ENCODE measurements around the gene REC8. TPM values are rescaled to one million over a fixed set of nuclear protein-coding genes. Genes with fewer than 3 reads are reported as not detected.

Gene REC8
- 35.8 TPM for polyA plus RNA-seq (2012; ENCODE audit: missing spikeins)

- DNase-seq (ENCODE audit: insufficient read length) (peak; percentile 89), FAIRE-seq (peak; percentile 54)
- TF ChIP-seq POLR2AphosphoS5 (IDR thresholded peaks at IDR 0.05; ENCODE audit: low read depth, low read length) (peak; percentile 81; the same call in 1 of the 2 replicates), POLR2A (IDR thresholded peaks at IDR 0.05; ENCODE audit: low read depth, low read length) (peak; percentile 75), TAF1 (IDR thresholded peaks at IDR 0.05; ENCODE audit: borderline replicate concordance, low read depth, low read length) (no peak)
Measured at GRCh38 chr14:24171422-24172260, at the start of gene REC8. Gene REC8 (plus strand): TSS chr14:24172080. CDS start chr14:24172553, 473 bp downstream.

GRCh38 chr14:24122416-24122815 lies 49.5 kb upstream of the REC8 start:
- FAIRE-seq, result no peak
- TF ChIP-seq POLR2AphosphoS5 (IDR thresholded peaks at IDR 0.05; ENCODE audit: low read depth, low read length) (no peak), POLR2A (IDR thresholded peaks at IDR 0.05; ENCODE audit: low read depth, low read length) (no peak), TAF1 (IDR thresholded peaks at IDR 0.05; ENCODE audit: borderline replicate concordance, low read depth, low read length) (no peak)

GRCh38 chr14:24122898-24123297 lies 49.0 kb upstream of the REC8 start:
- DNase-seq (ENCODE audit: insufficient read length), result no peak
- TF ChIP-seq TAF1 (IDR thresholded peaks at IDR 0.05; ENCODE audit: borderline replicate concordance, low read depth, low read length), result no peak
- no peak for TF ChIP-seq POLR2A (IDR thresholded peaks at IDR 0.05; ENCODE audit: low read depth, low read length)
- no peak; the same call in 1 of the 2 replicates for TF ChIP-seq POLR2AphosphoS5 (IDR thresholded peaks at IDR 0.05; ENCODE audit: low read depth, low read length)
- FAIRE-seq, result no peak

More at GRCh38 chr14:24122416-24122815, 49.5 kb upstream of the REC8 start:
- no peak for DNase-seq (ENCODE audit: insufficient read length)

- no peak for DNase-seq (ENCODE audit: insufficient read length)
- peak; percentile 81 for FAIRE-seq
- TF ChIP-seq POLR2A (IDR thresholded peaks at IDR 0.05; ENCODE audit: low read depth, low read length) (peak; percentile 66), POLR2AphosphoS5 (IDR thresholded peaks at IDR 0.05; ENCODE audit: low read depth, low read length) (no peak), TAF1 (IDR thresholded peaks at IDR 0.05; ENCODE audit: borderline replicate concordance, low read depth, low read length) (no peak)
Measured at GRCh38 chr14:24123424-24124417, 48.2 kb upstream of the REC8 start.

- TF ChIP-seq POLR2AphosphoS5 (IDR thresholded peaks at IDR 0.05; ENCODE audit: low read depth, low read length) (no peak), POLR2A (IDR thresholded peaks at IDR 0.05; ENCODE audit: low read depth, low read length) (no peak)
- DNase-seq (ENCODE audit: insufficient read length) (no peak), FAIRE-seq (no peak)
Measured at GRCh38 chr14:24126939-24127338, 44.9 kb upstream of the REC8 start.

GRCh38 chr14:24127673-24128072 lies 44.2 kb upstream of the REC8 start:
- TF ChIP-seq POLR2A (IDR thresholded peaks at IDR 0.05; ENCODE audit: low read depth, low read length) (no peak), POLR2AphosphoS5 (IDR thresholded peaks at IDR 0.05; ENCODE audit: low read depth, low read length) (no peak), TAF1 (IDR thresholded peaks at IDR 0.05; ENCODE audit: borderline replicate concordance, low read depth, low read length) (no peak)
- no peak for FAIRE-seq

GRCh38 chr14:24129410-24129998 lies 42.4 kb upstream of the REC8 start:
- no peak for FAIRE-seq

More at GRCh38 chr14:24127673-24128072, 44.2 kb upstream of the REC8 start:
- no peak for DNase-seq (ENCODE audit: insufficient read length)

GRCh38 chr14:24130380-24130716 lies 41.5 kb upstream of the REC8 start, which contains the start of gene FITM1:
Gene FITM1 (plus strand): TSS chr14:24130659. CDS start chr14:24131564, 905 bp downstream.
- DNase-seq (ENCODE audit: insufficient read length) (no peak), FAIRE-seq (no peak)
- no peak for TF ChIP-seq POLR2A (IDR thresholded peaks at IDR 0.05; ENCODE audit: low read depth, low read length)
- no peak for TF ChIP-seq TAF1 (IDR thresholded peaks at IDR 0.05; ENCODE audit: borderline replicate concordance, low read depth, low read length)
- TF ChIP-seq POLR2AphosphoS5 (IDR thresholded peaks at IDR 0.05; ENCODE audit: low read depth, low read length), result no peak

More at GRCh38 chr14:24129410-24129998, 42.4 kb upstream of the REC8 start:
- no peak for TF ChIP-seq POLR2A (IDR thresholded peaks at IDR 0.05; ENCODE audit: low read depth, low read length)
- TF ChIP-seq TAF1 (IDR thresholded peaks at IDR 0.05; ENCODE audit: borderline replicate concordance, low read depth, low read length), result no peak
- no peak for TF ChIP-seq POLR2AphosphoS5 (IDR thresholded peaks at IDR 0.05; ENCODE audit: low read depth, low read length)
- DNase-seq (ENCODE audit: insufficient read length), result no peak

GRCh38 chr14:24130717-24131548 lies 40.9 kb upstream of the REC8 start:
- FAIRE-seq (no peak), DNase-seq (ENCODE audit: insufficient read length) (no peak)
- TF ChIP-seq POLR2AphosphoS5 (IDR thresholded peaks at IDR 0.05; ENCODE audit: low read depth, low read length) (no peak), POLR2A (IDR thresholded peaks at IDR 0.05; ENCODE audit: low read depth, low read length) (no peak), TAF1 (IDR thresholded peaks at IDR 0.05; ENCODE audit: borderline replicate concordance, low read depth, low read length) (no peak)

- no peak for DNase-seq (ENCODE audit: insufficient read length)
- FAIRE-seq, result no peak
- TF ChIP-seq TAF1 (IDR thresholded peaks at IDR 0.05; ENCODE audit: borderline replicate concordance, low read depth, low read length), result no peak
- TF ChIP-seq POLR2AphosphoS5 (IDR thresholded peaks at IDR 0.05; ENCODE audit: low read depth, low read length), result no peak
- TF ChIP-seq POLR2A (IDR thresholded peaks at IDR 0.05; ENCODE audit: low read depth, low read length), result no peak
Measured at GRCh38 chr14:24131549-24131966, 40.3 kb upstream of the REC8 start.

Data from GM12892 (cell line).